ENCODE data around the gene CHD2.
"Not testable (repeated sequence)": the region's sequence is repeated elsewhere in the genome, so short reads cannot be mapped to it uniquely, and the experiment has no call there.

DNA sequence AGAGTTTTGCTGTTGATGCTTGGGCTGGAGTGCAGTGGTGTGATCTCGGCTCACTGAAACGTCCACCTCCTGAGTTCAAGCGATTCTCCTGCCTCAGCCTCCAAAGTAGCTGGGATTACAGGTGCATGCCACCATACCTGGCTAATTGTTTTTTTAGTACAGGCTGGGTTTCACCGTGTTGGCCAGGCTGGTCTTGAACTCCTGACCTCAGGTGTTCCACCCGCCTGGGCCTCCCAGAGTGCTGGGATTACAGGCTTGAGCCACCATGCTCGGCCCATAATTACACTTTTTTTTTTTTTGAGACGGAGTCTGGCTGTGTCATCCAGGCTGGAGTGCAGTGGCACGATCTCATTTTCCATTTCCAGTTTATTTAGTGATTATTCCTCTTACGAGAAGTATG lies 18.8 kb downstream of the CHD2 start:
- TF ChIP-seq EZH2 (IDR thresholded peaks at IDR 0.05; ENCODE audit: borderline replicate concordance, low read depth, low read length, severe bottlenecking) = not testable (repeated sequence)
- TF ChIP-seq, protein P1, sequence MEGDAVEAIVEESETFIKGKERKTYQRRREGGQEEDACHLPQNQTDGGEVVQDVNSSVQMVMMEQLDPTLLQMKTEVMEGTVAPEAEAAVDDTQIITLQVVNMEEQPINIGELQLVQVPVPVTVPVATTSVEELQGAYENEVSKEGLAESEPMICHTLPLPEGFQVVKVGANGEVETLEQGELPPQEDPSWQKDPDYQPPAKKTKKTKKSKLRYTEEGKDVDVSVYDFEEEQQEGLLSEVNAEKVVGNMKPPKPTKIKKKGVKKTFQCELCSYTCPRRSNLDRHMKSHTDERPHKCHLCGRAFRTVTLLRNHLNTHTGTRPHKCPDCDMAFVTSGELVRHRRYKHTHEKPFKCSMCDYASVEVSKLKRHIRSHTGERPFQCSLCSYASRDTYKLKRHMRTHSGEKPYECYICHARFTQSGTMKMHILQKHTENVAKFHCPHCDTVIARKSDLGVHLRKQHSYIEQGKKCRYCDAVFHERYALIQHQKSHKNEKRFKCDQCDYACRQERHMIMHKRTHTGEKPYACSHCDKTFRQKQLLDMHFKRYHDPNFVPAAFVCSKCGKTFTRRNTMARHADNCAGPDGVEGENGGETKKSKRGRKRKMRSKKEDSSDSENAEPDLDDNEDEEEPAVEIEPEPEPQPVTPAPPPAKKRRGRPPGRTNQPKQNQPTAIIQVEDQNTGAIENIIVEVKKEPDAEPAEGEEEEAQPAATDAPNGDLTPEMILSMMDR (IDR thresholded peaks at IDR 0.05; ENCODE audit: borderline replicate concordance, extremely low read depth, low read length, poor library complexity, severe bottlenecking) = not testable (repeated sequence)
